ENCODE results near the gene LAMC2. TPM values are rescaled to one million over a fixed set of nuclear protein-coding genes. Genes with fewer than 3 reads are reported as not detected.

The LAMC2 gene
- total RNA-seq, 1 donor from 2014 or later: 3.0 TPM

DNA sequence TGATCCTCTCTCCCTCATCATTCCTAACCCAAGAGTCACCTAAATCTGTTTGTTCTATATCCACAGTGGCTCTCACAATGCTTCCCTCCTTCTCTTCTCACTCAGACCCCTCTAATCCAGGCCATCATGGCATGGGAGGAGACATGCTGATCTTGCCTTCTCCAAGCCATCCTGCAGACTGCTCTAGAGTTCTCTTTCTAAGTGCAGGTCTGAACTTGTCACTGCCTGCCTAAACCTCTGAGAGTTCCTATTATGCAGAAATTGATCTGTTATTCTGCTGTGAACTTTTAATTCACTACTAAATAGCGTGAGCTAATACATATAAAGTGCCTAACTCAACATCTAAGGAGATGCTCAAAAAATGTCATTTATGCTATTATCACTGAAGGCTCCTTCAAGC is 26.8 kb downstream of the LAMC2 start:
- DNase-seq (ENCODE audit: low read depth in 2 of 2): no peak

DNA sequence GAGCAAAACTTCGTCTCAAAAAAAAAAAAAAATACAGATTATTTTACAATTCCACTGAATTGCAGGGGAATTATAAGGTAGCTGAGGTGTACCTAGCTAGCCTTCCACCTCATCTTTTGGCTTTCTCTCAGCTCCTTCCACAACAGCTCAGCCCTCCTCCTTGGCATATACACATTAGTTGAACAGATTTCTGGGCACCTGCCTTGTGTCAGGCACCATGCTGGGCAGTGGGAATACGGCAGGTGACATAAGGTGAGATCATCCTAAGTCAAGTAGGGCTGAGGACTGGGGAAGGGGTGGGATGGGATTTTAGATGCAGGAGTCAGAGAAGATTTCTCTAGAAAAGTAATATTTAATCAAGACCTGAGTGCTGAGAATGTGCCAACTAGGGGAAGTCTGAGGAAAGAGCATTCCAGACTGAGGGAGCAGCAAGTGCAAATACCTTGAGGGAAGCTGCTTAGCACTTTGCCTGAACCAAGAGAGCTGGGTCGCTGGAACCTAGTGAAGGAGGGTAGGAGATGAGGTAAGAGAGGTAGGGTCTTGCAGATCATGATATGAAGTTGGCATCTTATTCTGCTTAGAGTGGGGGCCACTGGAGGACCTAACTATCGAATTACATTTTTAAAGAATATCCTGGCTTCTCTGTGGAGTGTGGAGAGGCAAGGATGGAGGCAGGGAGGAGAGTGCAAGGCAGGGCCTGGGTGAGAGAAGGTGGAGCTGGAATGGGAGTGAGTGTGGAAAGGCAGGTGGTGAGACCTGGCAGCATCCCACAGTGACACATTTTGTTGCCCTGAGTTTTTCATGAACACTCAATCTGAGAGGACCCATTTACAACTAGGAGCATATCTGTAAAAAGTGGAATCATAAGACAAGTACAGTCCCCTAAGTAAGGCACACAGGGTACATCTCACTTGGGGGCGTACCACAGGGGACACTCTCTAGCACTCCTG is 28.2 kb downstream of the LAMC2 start:
- no peak for DNase-seq (ENCODE audit: low read depth in 2 of 2)

DNA sequence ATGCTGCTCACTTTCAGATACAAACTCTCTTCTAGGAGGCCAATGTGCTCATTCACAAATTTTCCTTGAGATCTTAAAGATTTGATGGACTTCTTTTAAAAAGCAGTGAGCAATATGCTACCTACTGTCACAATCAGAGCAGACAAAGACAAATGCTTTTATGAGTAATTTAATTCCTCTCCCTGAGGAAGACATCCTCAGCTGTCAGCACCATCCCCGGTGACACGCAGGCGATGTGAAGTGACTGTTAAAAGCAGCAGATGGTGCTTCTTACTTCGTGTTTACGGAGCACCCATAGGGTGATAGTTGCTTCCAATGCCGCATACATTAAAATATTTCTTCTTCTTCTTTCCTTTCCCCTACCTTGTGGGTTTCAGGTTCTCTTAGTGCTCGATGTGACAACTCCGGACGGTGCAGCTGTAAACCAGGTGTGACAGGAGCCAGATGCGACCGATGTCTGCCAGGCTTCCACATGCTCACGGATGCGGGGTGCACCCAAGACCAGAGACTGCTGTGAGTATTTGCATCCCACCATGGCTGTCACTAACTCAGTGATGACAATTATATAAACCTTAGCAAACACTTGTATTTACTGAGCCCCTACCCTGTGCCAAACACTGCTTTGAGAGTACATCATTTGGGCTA is 29.1 kb downstream of the LAMC2 start:
- no peak for DNase-seq (ENCODE audit: low read depth in 2 of 2)

DNA sequence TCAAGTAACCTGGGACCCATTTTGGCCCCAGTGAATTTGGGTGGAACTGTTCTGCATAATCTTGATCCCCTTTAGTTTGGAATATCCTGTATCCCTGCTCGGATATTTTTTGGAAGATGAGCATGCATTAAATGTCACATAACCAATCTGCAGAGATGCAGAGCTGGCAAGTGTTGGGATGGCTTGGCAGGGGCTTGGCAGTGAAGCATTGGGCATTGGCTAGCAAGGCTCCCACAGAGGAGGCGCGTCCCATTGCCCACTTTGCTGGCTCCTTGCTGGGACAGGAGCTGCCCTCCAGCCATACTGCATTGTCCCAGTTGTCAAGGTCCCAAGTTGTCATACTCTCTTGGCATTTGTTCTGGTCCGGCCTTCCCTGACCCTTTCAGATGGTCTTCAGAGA is 29.9 kb downstream of the LAMC2 start:
- no peak for DNase-seq (ENCODE audit: low read depth in 2 of 2)

DNA sequence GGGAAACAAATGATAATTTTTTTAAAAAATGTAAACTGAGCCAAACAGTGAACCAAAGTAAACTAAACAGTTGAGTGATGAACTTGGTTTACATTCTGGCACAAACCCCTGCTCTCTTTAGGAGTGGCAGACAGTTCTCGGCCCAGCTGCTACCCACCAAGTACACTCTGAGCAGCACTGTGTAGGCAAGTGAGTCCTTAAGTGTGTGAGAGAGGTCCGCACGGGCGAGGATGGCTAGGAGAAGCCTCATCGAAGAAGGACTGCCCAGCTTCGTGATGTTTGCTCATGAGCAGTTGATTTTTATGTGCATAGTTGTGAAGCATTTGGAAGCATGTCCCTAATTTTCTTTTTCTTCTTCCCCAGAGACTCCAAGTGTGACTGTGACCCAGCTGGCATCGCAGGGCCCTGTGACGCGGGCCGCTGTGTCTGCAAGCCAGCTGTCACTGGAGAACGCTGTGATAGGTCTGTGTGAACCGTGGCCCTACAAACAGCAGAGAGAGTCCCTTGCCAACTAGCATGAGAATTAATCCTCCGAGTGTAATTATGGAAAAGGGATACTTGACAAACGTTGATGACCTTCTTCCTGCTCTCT is 32.1 kb downstream of the LAMC2 start:
- DNase-seq (ENCODE audit: low read depth in 2 of 2): no peak

DNA sequence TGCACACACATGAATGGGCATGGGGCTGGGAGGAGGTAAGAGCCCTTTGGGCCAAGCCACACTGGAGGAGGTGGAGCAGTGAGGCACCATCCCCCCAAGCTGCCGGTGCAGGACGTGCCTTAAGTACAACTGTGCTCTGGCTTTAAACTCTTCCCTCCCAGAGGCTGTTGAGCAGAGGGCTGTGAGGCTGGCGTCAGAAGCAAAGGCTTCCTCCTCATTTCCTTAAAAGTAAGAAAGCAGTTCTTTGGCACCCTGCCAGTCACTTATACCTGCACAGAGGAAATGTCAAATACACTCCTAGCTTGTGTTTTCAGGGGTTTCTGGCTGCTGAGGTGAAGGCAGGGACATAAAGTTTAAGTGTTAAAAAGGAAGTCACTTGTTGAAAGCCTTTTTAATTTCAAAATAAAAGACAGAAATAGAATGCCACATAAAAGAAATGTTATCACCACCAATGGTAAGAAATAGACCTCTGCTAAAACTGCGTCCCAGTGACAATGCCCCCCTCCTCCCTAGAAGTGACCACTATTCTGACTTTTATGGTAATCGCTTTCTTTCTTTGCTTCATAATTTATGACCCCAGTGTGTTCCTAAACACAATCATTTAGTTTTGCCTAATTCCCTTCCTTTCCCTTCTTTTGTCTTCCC is 33.0 kb downstream of the LAMC2 start:
- peak in 1 of 2 donors; percentile 57 for DNase-seq (ENCODE audit: low read depth in 2 of 2)

DNA sequence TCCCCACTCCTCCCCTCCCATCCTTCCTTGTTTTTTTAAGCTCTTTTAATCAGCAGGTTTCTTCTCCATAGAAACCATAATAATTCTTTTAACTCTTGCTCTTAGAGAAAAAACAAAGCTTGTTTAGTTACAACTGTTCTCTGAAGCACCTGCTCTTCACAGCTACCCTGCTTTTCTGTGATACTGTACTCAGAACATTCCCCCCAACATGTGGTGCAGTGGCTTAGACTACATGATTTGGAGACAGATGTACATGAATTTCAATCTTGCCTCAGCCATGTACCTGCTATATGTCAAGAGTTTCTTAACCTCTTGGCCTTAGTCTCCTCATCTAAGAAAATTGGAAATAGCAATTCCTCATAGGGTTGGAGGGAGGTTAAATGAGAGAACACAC is 33.5 kb downstream of the LAMC2 start:
- DNase-seq (ENCODE audit: low read depth in 2 of 2): no peak

DNA sequence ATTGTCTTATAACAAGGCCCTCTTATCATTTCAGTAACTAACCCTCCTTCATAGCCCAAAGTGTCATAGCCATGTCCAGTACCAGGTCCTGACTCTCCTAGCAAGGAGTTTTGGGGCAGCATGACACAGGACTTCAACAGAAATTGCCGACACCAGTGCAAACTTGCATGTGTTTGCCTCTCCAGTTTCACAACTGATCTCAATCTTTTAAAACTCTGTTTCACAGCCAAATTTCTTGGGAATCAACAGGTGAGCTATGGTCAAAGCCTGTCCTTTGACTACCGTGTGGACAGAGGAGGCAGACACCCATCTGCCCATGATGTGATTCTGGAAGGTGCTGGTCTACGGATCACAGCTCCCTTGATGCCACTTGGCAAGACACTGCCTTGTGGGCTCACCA is 36.8 kb downstream of the LAMC2 start:
- no peak for DNase-seq (ENCODE audit: low read depth in 2 of 2)

DNA sequence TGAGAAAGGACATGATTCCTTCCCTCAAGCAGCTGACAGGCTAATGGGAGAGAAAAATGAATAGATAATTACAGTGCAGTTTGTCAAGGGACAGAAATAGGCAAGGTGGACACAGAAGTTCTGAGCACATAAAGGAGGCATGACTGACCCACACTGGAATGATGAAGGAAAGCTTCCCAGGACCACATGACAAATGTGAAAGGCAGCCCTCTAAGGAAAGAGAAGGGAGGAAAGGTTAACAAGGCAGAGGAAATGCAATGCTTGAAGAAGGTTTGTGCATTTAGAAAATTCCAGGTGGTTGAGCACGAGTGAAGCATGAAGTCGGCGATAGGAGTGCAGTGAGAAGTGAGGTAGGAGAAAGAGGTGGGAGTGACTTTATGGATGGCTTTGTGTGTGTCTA is 37.4 kb downstream of the LAMC2 start:
- DNase-seq (ENCODE audit: low read depth in 2 of 2): no peak

DNA sequence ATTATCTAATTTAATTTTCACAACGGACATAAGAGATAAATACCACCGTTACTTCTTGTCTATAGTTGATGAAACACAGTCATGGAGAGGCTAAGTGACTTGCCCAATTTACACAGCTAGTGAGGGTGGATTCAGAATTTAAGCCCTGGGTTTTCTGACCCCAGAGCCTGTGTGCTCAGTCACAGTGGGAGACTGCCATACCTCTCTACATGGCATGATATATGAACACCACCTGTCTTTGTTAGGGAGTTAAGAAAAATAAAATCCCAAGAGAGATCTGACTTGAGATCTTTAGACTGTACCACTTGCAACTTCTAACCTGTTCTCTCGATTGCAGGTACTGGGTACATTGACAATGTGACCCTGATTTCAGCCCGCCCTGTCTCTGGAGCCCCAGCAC is 40.3 kb downstream of the LAMC2 start:
- DNase-seq (ENCODE audit: low read depth in 2 of 2): no peak

DNA sequence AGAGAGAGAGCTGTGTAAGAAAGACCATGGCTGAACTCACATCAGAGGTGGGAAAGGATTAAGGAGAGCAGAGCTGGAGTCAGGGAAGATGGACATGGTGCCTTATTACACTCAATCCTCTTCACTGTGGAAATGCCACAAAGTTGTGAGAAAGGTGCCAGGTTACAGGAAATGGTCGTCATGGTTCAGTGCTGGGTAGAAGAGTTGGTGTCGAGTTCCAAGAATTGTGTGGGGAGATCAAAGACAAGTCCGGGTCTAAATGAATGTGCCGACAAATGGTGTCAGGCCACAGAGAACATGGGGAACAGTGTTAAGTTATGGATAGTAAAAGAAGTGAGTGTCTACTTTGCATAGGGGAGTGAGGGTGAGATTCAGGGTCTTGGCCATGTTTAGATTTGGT is 40.9 kb downstream of the LAMC2 start:
- DNase-seq (ENCODE audit: low read depth in 2 of 2): no peak

DNA sequence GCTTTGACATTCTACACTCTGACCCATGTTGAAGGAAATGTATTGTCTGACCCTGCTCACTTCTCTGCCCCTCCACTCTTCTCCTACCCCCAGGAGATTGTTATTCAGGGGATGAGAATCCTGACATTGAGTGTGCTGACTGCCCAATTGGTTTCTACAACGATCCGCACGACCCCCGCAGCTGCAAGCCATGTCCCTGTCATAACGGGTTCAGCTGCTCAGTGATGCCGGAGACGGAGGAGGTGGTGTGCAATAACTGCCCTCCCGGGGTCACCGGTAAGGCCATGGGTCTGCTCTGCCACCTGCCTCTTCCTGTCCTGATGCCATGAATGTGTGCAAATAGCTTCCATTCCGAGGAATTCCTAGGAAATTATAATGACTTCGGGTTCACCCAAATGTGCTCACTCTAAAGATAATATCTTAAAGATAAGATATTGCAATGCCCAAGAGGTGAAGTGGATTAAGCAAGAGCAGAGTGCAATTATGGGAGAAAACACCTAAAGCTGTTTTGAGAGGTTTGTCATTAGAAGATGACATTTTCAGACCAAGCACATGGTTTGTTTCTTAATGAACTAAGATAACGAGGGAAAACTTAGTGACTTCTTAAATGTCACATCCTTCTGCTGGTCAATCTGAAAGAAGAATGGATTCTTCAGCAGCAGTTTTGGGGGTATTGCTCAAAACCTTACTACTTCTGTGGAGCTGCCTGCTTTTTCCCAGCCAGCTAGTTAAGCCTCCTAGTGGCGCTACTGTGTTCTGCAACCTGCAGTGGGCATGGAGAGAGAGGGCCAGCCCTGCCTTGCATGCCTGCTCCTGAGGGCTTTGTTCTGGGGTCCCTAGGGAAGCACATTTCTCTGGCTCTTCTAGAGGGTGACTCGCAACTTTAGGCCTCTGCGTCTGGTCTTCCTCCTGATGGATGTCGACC is 41.6 kb downstream of the LAMC2 start:
- peak; percentile 63 to 71 for DNase-seq (ENCODE audit: low read depth in 2 of 2)

DNA sequence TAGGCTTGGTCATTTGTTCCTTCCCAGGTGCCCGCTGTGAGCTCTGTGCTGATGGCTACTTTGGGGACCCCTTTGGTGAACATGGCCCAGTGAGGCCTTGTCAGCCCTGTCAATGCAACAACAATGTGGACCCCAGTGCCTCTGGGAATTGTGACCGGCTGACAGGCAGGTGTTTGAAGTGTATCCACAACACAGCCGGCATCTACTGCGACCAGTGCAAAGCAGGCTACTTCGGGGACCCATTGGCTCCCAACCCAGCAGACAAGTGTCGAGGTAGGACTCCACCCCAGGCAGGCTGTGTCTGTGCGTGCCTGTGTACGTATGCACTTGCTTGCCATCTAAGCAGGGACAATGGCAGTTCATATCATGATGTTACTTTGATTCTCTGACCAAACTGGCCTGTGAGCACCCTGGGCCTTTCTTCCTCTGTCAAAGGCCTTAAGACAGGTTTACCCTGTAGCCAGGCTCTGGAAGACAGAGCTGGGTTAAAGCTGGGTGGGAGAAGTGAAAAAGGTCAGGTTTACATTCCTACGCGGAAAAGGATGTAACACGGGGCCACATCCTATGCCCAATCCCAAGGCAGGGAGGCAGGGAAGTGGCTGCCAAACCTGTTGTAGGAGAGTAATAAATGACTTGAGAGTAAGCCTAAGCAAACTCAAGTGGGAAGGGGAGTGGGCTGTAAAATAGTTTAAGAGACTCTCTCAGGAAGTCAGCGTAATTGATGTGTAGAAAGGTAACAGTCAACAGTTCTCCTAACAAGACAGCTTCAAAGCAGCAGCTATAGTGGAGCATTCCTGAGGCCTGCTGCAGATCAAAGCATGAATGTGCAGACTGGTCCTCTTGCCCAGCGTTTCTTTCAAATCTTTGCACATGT is 42.5 kb downstream of the LAMC2 start:
- no peak for DNase-seq (ENCODE audit: low read depth in 2 of 2)

DNA sequence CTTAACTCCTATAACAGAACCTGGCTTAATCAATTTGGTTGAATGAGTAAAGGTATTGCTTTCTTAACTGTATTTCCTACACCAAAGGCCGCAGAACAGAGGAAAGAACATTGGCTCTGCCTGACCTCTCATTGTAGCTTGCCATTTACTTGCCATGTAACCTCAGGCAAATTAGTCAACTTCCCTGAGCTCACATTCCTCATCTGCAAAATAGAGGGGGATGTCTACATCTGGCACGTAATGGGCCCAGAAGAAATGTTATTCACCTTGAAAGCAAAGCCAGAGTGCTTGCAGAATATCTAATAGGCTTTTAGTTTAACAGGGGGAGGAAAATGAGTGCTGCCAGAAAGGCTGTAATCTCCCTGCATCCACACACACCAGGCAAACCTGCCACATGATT is 44.3 kb downstream of the LAMC2 start:
- peak; percentile 17 to 89 for DNase-seq (ENCODE audit: low read depth in 2 of 2)

DNA sequence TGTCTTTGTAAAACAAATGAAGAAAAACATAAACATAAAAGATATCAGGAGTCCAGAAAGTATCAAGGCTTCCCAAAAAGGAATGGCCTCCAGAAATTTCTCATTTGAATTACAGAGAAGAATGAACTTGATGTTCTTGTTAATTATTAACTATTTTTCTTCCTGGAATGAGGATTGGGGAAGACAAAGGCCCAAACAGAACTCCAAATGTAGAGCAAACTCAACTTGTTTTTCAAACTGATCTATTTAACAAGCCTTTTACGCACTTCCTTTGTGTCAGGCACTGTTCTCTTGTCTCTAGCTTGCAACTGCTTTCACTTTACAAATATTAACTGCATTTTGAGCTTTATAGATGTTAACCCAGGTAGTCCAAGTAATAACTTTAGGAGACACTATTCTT is 45.5 kb downstream of the LAMC2 start:
- DNase-seq (ENCODE audit: low read depth in 2 of 2): no peak

DNA sequence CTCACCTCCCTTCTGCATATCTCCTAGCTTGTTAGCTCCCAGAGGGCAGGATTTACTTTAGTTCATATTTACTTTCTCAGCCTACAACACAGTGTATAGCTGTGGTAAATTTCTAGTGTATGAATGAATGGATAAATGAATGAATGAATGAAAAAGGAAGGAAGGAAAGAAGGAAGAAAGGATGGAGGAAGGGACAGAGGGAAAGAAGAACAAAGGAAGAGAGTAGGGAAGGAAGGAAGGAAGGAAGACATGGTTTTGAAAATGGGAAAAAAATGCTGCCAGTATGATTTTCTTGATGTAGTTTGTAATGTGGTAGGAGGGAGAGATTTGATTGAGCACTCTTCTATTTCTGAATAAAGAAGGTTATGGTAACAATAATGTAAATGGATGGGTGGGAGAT is 47.0 kb downstream of the LAMC2 start:
- no peak for DNase-seq (ENCODE audit: low read depth in 2 of 2)

DNA sequence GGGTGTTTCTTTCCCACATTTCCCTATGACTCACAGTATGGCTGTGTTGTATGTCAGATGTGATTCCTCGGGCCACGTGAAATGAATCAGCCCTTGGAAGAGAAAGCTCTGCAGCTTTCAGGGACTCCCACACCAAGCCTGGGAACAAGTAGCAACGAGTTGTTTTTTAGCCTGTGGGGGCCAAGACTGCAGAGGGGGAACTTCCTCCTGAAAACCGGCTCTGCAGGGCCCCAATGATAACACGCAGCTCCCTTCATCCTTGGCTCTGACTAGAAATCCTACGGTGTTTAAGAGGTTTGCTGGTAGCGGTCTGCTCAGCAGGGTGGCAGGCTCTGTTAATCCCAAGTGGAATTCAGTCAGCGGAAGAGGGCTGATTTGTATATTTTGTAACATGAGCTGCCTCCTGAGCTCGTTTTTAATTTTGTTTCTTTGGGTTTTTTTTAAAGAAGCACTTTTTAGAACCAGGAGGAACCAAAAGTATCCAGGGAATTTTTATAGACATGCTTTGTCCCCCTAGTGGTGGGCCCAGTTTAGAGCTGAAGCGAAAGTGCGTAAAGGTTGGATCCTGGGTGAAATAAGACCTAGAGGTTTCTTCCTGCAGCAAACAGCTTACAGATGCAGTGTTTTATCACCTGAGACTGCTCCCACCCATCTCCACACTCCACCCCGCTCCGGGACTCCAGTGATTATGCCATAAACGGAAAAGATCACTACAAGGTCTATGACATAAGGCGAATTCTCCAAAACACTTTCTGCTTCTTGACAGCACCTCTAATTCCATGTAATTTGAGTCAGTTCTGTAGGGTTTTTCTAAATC is 48.8 kb downstream of the LAMC2 start:
- peak; percentile 82 to 99 for DNase-seq (ENCODE audit: low read depth in 2 of 2)

DNA sequence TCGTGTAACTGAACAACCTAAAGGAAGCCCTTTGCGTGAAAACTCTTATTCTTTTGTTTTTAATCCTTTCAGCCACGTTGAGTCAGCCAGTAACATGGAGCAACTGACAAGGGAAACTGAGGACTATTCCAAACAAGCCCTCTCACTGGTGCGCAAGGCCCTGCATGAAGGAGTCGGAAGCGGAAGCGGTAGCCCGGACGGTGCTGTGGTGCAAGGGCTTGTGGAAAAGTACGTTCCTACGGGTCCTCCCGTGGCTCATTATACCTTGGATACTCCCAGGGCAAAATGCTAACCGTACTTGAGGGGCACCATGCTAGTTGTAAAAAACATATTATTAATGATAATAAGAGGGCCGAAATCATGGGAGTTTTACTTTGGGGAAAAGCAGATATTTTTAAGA is 49.4 kb downstream of the LAMC2 start:
- DNase-seq (ENCODE audit: low read depth in 2 of 2): no peak

DNA sequence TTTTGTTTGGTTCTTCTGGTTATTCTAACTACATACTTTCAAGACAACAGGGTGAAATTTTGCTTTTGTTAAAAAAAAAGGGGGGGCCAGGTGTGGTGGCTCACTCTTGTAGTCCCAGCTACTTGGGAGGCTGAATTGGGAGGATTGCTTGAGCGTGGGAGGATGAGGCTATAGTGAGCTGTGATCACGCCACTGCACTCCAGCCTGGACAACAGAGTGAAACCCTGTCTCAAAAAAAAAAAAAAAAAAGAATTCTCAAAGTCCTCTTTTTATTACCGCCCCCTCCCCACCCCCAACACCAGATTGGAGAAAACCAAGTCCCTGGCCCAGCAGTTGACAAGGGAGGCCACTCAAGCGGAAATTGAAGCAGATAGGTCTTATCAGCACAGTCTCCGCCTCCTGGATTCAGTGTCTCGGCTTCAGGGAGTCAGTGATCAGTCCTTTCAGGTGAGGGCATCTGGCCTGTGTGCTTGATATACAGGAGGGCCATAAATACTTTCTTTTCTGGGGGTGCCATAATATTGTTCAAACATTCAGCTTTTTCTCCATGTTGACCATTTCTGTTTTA is 50.2 kb downstream of the LAMC2 start:
- no peak for DNase-seq (ENCODE audit: low read depth in 2 of 2)
